Measurements from ENCODE around the gene INPP4A.
"Not testable (repeated sequence)": the region's sequence is repeated elsewhere in the genome, so short reads cannot be mapped to it uniquely, and the experiment has no call there.

Gene INPP4A

DNA sequence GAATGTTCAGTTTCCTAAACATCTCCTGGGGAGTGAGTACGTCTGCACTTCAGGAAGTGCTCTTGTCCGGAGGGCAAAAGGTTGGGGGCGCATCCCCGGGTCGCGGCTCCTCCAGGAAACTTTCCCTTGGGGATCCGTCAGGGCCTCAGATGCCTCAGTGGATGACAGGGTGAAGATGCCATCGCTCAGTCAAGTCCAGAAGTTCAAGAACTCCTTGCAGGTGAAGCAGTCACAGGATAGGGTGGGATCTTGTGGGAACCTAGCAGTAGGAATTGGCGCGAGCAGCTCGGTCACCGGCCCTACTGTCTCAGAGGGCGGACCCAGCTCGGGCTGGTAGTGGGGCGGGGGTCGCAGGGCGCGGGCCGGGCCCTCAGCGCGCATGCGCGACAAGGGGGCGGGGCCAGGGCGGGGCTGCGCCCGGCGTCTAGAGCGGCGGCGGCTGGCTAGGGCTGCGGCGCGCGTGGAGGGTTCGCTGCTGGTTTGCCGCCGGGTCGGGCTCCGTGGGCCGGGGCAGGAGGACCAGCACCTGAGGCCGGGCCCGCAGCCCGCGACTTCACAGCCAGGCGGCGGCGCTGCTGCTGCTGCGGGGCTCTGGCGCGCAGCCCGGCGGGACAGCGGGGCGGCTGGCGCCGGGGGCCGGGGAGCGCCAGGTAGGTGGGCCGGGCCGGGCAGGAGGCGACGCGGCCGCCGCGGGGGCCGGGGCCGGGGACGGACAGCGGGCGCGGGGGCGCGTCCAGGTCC, at the start of gene INPP4A:
Gene INPP4A (plus strand): TSS at position 423 of the 741 bp plus-strand sequence. CDS start 75,191 bp downstream, outside the sequence.
- H3K36me3 Mint-ChIP-seq, result peaks cover 2% of the 10 kb centered on the region
- no peaks in the 10 kb centered on the region for H3K27me3 Mint-ChIP-seq
- peaks cover 43% of the 10 kb centered on the region for H3K4me1 Mint-ChIP-seq (ENCODE audit: low read depth)
- H3K4me3 Mint-ChIP-seq, result peak within 1 kb of the TSS; percentile 92
- H3K9me3 Mint-ChIP-seq (ENCODE audit: low read depth), result no peaks in the 10 kb centered on the region
- H3K27ac Mint-ChIP-seq, result peak within 1 kb of the TSS; percentile 93

DNA sequence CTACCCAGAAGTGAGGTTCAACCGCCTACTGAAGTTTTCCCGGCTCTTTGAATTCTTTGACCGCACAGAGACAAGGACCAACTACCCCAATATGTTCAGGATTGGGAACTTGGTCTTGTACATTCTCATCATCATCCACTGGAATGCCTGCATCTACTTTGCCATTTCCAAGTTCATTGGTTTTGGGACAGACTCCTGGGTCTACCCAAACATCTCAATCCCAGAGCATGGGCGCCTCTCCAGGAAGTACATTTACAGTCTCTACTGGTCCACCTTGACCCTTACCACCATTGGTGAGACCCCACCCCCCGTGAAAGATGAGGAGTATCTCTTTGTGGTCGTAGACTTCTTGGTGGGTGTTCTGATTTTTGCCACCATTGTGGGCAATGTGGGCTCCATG, 48.7 kb upstream of the INPP4A start:
- no peak overlapping the region for H3K4me3 Mint-ChIP-seq
- H3K9me3 Mint-ChIP-seq (ENCODE audit: low read depth), result no peaks in the 10 kb centered on the region

DNA sequence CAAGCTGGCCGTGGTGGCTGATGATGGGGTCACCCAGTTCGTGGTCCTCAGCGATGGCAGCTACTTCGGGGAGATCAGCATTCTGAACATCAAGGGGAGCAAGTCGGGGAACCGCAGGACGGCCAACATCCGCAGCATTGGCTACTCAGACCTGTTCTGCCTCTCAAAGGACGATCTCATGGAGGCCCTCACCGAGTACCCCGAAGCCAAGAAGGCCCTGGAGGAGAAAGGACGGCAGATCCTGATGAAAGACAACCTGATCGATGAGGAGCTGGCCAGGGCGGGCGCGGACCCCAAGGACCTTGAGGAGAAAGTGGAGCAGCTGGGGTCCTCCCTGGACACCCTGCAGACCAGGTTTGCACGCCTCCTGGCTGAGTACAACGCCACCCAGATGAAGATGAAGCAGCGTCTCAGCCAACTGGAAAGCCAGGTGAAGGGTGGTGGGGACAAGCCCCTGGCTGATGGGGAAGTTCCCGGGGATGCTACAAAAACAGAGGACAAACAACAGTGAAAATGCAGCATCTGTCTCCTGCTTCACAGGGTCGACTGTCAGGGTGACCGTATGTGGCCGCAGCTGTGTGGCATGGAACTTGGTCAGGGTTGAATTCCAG, 47.8 kb upstream of the INPP4A start:
- Mint-ChIP-seq H3K27me3 (peaks cover 17% of the 10 kb centered on the region), H3K27ac (no peak overlapping the region), H3K4me1 (ENCODE audit: low read depth) (no peaks in the 10 kb centered on the region), H3K4me3 (no peak overlapping the region), H3K36me3 (peaks cover 2% of the 10 kb centered on the region), H3K9me3 (ENCODE audit: low read depth) (no peaks in the 10 kb centered on the region)

More for the DNA sequence above, 48.7 kb upstream of the INPP4A start:
- peaks cover 2% of the 10 kb centered on the region for H3K36me3 Mint-ChIP-seq
- H3K27me3 Mint-ChIP-seq, result peaks cover 17% of the 10 kb centered on the region
- H3K4me1 Mint-ChIP-seq (ENCODE audit: low read depth), result no peaks in the 10 kb centered on the region
- no peak overlapping the region for H3K27ac Mint-ChIP-seq

DNA sequence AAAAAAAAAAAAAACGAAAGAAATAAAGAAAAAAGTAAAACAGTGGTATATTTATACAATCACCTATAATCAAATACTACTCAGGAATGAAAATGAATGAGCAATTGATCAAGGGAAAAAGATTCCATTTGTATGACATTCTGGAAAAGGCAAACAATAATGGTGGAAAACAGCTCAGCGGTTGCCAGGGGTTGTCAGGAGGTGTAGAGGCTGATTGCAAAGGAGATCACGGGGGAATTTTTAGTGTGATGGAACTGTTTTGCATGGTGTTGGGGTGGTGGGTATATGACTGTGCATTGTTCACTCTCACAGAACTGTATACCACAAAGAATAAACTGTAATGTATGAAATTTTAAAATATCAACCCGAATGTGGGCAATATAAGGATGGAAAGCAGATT, 45.5 kb upstream of the INPP4A start:
- peaks cover 2% of the 10 kb centered on the region for H3K36me3 Mint-ChIP-seq
- H3K9me3 Mint-ChIP-seq (ENCODE audit: low read depth), result no peaks in the 10 kb centered on the region
- H3K27me3 Mint-ChIP-seq, result peaks cover 17% of the 10 kb centered on the region
- no peak overlapping the region for H3K4me3 Mint-ChIP-seq
- H3K4me1 Mint-ChIP-seq (ENCODE audit: low read depth), result no peaks in the 10 kb centered on the region
- H3K27ac Mint-ChIP-seq, result no peak overlapping the region

DNA sequence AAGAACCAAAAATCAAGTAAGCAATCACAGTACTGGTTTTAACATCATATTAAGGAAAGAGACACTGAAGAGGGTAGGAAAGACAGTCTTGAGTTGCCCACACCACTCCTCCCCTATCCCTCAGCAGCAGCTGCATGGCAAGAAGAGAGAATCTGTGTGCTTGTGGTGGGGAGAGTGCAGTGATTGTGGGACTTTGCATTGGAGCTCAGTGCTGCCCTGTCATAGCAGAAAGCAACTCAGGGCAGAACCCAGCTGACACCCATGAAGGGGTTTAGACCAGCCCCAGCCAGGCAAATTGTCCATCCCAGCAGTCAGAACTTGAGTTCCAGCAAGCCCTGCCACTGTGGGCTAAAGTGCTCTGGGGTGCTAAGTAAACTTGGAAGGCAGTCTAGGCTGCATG, 40.8 kb upstream of the INPP4A start:
- Mint-ChIP-seq H3K27ac (no peak overlapping the region), H3K27me3 (peaks cover 9% of the 10 kb centered on the region), H3K9me3 (ENCODE audit: low read depth) (no peaks in the 10 kb centered on the region), H3K4me3 (no peak overlapping the region), H3K4me1 (ENCODE audit: low read depth) (no peaks in the 10 kb centered on the region), H3K36me3 (no peaks in the 10 kb centered on the region)

DNA sequence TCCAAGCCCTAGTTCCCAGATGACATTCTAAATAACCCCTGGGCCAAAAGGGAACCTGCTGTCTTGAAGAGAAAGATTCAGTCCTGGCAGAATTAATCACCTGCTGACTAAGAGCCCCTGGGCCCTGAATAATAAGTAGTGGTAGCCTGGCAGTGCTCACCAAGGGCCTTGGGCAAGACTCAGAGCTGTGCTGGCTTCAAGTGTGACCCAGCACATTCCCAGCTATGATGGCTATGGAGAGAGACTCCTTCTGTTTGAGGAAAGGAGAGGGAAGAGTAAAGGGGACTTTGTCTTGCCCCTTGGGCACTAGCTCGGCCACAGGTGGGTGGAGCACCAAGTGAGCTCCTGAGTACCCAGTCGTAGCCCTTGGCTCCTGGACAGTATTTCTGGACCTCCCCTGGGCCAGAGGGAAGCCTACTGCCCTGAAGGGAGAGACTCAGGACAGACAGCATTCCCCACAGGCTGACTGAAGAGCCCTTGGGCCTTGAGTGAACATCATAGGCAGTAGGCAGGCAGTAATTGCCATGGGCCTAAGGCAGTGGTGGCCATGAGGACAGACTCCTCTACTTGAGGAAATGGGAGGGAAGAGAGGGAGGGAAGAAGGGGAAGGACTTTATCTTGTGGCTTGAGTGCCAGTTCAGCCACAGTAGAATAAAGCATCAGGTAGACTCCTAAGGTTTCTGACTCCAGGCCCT, 40.0 kb upstream of the INPP4A start:
- H3K4me3 Mint-ChIP-seq, result no peak overlapping the region
- H3K36me3 Mint-ChIP-seq, result no peaks in the 10 kb centered on the region
- H3K27ac Mint-ChIP-seq, result no peak overlapping the region

DNA sequence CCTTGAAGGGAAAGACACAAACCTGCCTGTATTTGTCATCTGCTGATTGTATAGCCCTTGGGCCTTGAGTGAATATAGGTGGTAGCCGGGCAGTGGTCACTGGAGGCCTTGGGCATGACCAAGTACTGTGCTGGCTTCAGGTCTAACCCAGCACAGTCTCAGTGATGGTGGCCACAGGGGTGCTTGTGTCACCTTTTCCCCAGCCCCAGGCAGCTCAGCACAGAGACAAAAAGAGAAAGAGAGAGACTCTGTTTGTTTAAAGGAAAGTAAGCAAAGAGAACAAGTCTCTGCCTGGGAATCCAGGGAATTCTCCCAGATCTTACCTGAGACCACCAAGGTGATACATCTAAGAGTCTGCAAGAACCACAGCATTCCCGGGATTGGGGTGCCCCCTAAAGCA, 39.4 kb upstream of the INPP4A start:
- Mint-ChIP-seq H3K27me3 (peaks cover 3% of the 10 kb centered on the region), H3K36me3 (no peaks in the 10 kb centered on the region), H3K27ac (no peak overlapping the region), H3K9me3 (ENCODE audit: low read depth) (no peaks in the 10 kb centered on the region), H3K4me3 (no peak overlapping the region), H3K4me1 (ENCODE audit: low read depth) (no peaks in the 10 kb centered on the region)

More for the DNA sequence above, 40.0 kb upstream of the INPP4A start:
- Mint-ChIP-seq H3K9me3 (ENCODE audit: low read depth) (no peaks in the 10 kb centered on the region), H3K4me1 (ENCODE audit: low read depth) (no peaks in the 10 kb centered on the region), H3K27me3 (peaks cover 4% of the 10 kb centered on the region)

DNA sequence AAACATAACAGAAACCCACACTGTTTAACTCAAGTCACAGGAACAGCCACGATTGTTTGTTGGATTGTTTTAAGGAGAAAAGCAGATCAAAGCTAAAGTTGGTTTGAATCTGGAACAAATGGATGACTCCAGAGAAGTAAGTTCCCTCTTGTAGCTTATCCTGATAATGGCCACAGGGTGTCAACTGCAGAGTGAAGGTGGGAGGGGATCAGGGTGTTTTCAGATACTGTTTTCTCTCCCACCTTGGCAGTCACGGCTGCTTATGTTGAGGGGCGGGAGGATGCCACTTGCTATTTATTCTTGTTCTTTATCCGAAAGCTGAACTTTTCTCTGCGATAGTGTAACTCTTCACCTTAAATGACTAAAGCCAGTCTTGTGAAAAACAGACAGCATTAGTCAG, 36.5 kb upstream of the INPP4A start:
- Mint-ChIP-seq H3K27me3 (no peaks in the 10 kb centered on the region), H3K9me3 (ENCODE audit: low read depth) (no peaks in the 10 kb centered on the region), H3K36me3 (no peaks in the 10 kb centered on the region), H3K4me3 (no peak overlapping the region), H3K27ac (no peak overlapping the region), H3K4me1 (ENCODE audit: low read depth) (peaks cover 6% of the 10 kb centered on the region)

DNA sequence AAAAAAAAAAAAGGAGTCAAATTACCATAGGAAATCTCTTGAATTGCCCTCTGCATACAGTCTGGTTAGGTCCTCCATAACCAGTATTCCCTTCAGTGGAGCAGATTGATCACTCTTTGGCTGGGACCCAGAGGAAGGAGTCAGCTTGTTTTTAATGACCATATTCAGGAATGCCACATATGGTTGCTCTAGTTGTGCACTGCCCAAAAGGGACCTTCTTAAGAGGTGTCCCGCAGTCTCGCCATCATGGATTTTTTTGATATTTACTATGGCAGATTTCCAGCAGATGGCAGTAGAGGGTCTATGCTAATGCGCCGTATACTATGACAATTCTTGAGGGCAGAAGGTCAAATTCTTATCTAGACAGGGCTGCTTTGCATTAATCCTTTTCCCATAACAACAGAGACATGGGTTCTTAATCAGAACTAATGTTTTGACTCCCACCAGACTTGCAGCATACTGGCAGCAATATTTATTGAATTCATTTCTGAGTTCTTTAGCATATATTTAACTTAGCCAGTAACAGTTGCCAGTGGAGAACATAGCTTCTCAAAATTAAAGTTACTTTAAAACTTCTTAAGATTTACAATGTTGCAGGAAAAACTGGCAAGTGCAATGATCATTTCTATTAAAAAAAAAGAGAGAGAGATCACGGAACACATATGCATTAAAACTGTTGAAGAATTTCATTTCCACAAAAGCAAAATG, 31.8 kb upstream of the INPP4A start:
- Mint-ChIP-seq H3K36me3 (no peaks in the 10 kb centered on the region), H3K9me3 (ENCODE audit: low read depth) (no peaks in the 10 kb centered on the region), H3K27ac (no peak overlapping the region), H3K4me3 (no peak overlapping the region), H3K4me1 (ENCODE audit: low read depth) (peaks cover 20% of the 10 kb centered on the region), H3K27me3 (no peaks in the 10 kb centered on the region)

DNA sequence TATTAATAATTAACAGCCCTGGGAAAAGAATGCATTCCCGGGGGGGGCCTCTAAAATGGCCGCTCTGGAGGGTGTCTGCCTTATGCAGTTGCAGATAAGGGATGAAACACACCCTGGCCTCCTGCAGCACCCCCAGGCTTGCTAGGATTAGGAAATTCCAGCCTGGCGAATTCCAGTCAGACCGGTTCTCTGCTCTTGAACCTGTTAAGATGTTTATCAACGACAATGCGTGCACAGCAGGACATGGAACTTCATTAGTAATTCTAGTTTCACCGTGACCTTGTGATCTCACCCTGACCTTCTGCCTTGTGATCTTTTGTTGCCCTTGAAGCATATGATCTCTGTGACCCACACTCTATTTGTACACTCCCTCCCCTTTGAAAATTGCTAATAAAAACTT, 30.4 kb upstream of the INPP4A start:
- peaks cover 20% of the 10 kb centered on the region for H3K4me1 Mint-ChIP-seq (ENCODE audit: low read depth)
- not testable (repeated sequence) for H3K27me3 Mint-ChIP-seq; H3K4me3 Mint-ChIP-seq; H3K36me3 Mint-ChIP-seq; H3K27ac Mint-ChIP-seq; H3K9me3 Mint-ChIP-seq (ENCODE audit: low read depth)

DNA sequence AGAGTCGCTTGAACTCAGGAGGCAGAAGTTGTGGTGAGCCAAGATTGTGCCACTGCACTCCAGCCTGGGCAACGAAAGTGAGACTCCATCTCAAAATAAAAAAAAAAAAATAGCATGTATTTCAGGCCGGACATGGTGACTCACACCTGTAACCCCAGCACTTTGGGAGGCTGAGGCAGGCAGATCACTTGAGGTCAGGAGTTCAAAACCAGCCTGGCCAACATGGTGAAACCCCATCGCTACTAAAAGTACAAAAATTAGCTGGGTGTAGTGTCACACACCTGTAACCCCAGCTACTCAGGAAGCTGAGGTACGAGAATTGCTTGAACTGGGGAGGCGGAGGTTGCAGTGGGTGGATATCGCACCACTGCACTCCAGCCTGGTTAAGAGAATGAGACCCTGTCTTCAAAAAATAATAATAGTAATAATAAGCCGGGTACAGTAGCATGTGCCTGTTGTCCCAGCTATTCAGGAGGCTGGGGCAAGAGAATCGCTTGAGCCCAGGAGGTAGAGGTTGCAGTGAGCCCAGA, 28.9 kb upstream of the INPP4A start:
- not testable (repeated sequence) for H3K4me3 Mint-ChIP-seq; H3K36me3 Mint-ChIP-seq; H3K27ac Mint-ChIP-seq; H3K9me3 Mint-ChIP-seq (ENCODE audit: low read depth); H3K27me3 Mint-ChIP-seq
- peaks cover 20% of the 10 kb centered on the region for H3K4me1 Mint-ChIP-seq (ENCODE audit: low read depth)

DNA sequence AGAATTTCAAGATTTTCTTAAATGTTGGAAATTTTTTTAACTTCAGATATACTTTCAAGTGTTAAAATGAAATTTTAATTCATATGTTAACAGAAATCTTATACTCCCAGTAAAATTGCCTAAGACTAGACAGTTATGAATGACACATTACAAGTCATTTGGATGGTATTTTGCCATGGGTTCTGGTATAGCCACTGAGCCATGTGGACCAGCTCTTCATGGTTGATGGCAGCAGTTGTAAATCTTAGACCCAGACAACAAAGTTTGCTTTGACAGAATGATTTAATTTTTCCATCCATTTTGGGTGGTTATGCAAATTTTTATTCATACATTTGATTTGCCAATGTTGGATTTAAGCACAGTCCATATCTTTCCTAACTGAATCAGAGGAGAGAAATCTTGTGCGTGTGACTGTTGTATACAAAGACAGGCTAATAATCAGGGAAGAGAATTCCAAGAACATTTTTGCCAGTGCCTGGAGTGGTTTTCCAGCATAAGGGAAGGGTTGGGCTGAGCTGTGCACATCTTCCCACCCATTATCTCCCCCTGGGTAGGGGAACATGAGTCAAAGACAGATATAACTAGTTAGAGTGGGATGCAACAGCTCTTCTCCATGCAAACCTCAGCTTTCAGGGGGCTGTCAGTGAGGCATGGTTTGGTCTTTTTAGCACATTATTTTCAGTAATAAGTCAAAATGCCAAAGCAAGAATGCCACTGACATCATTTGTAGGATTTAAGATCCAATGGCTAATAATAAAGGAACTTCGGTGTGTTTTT, 28.1 kb upstream of the INPP4A start:
- peaks cover 20% of the 10 kb centered on the region for H3K4me1 Mint-ChIP-seq (ENCODE audit: low read depth)
- H3K4me3 Mint-ChIP-seq, result no peak overlapping the region
- peak overlapping the region; percentile 34 for H3K27ac Mint-ChIP-seq
- H3K9me3 Mint-ChIP-seq (ENCODE audit: low read depth), result no peaks in the 10 kb centered on the region
- H3K27me3 Mint-ChIP-seq, result no peaks in the 10 kb centered on the region
- no peaks in the 10 kb centered on the region for H3K36me3 Mint-ChIP-seq

DNA sequence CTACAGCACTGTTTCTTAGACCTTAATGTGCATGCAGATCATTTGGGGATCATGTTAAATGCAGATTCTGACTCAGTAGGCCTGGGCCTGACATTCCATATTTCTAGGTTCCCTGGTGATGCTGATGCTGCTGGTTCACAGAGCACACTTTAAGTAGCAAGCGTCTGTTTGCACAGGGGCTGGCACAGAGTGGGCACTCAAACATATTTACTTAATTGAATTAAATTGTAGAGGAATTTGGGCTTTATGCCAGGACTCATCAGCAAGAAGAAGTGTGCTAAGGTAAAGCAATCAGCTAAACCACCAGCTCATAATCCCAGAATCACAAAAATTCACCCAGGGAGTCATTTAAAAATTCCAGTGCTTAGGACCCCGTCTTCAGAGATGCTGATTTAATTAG, 25.1 kb upstream of the INPP4A start:
- no peak overlapping the region for H3K27ac Mint-ChIP-seq
- no peaks in the 10 kb centered on the region for H3K27me3 Mint-ChIP-seq
- H3K36me3 Mint-ChIP-seq, result peaks cover 4% of the 10 kb centered on the region
- H3K4me1 Mint-ChIP-seq (ENCODE audit: low read depth), result peaks cover 14% of the 10 kb centered on the region
- H3K4me3 Mint-ChIP-seq, result no peak overlapping the region
- H3K9me3 Mint-ChIP-seq (ENCODE audit: low read depth), result peaks cover 5% of the 10 kb centered on the region

DNA sequence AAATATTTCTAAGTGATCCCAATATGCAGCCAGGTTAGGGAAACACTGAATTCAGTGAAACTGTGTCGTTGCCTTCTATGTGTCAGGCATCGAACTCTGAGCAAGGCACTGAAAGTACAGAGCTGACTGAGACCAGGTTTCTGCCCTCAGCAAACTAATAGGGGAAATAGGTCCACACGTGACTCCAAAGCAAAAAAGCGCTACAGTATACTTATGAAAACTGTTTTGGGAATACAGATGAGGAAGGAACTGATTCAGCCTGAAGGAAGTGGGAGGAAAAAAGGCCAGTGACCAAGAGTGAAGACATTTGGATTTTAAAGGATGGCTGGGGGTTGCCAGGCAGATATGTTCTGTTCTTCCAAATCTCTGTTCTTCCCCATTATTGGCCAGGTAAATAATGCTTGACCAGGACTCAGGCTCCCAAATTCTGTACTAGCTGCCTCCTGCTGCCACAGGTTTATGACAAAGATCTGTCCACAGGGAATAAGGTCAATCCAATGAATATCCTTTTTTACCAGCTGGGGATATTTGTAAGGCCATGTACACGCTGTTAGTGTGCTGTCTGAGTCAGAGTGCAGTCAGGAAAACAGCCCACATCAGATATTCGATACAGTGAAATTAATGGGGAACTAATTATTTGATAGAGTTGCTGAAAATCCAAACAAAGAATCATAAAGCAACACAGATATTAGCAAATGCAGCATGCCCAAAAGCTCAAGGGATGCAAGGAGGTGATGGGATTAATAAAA, 24.5 kb upstream of the INPP4A start:
- no peaks in the 10 kb centered on the region for H3K27me3 Mint-ChIP-seq
- H3K36me3 Mint-ChIP-seq, result peaks cover 4% of the 10 kb centered on the region
- no peak overlapping the region for H3K4me3 Mint-ChIP-seq
- H3K4me1 Mint-ChIP-seq (ENCODE audit: low read depth), result peaks cover 13% of the 10 kb centered on the region
- peaks cover 5% of the 10 kb centered on the region for H3K9me3 Mint-ChIP-seq (ENCODE audit: low read depth)
- no peak overlapping the region for H3K27ac Mint-ChIP-seq
